Endometrium (tissue), 2 donors: Measurements from ENCODE around the gene MGRN1.

Experiments
- FAIRE-seq: peaks from 2 replicates; lab custom pipeline; 2012; peaks lifted over from hg19 to GRCh38; lab: Jason Lieb, UNC
- donor health status: control.
- donor health status: control.

The MGRN1 gene

GRCh38 chr16:4687946-4688673, 63.5 kb downstream of the MGRN1 start:
- no peak for FAIRE-seq

DNA sequence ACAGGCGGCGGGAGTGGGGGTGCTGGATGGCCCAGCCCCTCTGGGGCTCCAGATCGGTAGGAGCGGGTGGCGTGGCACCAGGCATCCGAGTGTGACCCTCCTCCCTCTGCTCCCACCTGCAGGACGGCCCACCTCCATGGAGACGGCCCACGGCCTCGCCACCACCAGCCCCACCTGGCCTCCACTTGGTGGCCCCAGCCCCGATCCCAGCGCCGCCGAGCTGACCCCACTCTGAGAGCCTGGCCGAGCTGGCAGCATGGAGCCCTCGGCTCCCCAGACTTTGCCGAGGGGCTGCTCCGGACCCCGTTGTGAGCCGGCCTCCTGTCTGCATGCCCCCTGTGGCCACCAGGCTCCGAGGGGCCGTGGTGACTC, 64.0 kb downstream of the MGRN1 start:
- no peak for FAIRE-seq

- FAIRE-seq = no peak
These were observed 64.6 kb downstream of the MGRN1 start for GRCh38 chr16:4689091-4689671.

DNA sequence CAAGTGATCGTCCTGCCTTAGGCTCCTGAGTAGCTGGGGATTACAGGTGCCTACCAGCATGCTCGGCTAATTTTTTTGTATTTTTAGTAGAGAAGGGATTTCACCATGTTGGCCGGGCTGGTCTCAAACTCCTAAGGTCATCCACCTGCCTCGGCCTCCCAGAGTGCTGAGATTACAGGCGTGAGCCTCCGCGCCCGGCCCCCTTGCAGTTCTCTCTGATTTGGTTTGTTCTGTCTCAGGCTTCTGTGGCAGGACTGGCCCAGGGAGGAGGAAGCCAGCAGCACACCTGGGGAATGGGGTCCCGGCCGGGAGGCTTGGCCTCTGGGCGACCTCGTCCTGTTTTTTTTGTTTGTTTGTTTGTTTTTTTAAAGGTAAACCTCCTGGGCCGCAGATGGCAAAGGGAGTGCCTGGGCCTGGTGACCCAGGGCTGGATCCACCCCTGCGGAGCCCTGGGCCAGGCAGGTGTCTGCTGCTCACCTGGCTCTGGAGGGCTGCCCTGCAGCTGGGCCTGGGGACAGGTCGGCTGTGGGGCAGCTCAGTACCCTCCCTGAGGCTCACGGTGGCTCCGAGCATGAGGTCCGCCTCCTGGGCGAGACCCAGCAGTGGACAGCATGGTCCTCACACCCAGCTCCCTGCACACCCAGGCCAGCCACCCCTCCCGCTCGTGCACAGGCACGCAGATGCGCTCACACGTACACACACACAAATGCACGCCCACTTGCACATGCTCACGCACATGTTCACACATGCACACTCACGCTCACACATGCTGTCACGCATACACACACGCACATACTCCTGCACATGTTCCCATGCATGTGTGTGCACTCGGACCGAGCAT, 65.5 kb downstream of the MGRN1 start:
- no peak for FAIRE-seq

GRCh38 chr16:4690946-4691665, 66.5 kb downstream of the MGRN1 start:
- FAIRE-seq = no peak

DNA sequence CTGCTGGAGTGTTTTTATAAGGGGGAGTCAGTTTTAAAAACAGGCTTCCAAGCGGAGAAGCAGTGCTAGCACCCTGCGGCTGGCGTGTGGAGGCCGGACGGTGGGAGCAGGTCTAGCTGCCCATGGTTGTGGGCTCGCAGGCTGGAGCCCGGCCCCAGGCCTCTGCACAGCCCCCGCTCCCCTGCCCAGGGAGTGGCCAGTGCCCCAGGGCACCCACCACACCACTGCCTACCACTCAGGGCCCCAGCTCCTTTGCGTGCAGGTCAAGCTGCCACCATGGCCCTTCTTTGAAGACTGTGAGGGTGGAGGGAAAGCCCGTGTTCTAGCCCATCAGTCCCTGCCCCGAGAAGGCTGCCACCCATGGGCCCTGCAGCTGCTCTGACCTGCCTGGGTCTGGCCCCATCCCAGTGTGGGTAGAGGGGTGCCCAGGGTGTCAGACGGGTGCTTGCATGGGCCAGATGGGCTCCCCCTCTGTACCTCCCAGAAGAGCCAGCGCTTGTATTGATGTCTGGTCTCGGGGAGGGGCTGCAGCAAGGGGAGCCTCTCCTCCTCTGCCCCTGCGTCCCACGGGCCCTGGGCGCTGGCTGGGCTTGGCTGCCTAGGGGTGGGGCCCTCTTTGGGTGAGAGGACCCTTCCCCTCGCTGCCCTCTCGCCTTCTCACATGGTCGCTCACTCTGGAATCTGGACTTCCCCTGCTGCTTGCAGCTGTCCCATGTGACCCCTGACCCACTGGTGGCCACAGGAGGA, 67.2 kb downstream of the MGRN1 start:
- no peak for FAIRE-seq

DNA sequence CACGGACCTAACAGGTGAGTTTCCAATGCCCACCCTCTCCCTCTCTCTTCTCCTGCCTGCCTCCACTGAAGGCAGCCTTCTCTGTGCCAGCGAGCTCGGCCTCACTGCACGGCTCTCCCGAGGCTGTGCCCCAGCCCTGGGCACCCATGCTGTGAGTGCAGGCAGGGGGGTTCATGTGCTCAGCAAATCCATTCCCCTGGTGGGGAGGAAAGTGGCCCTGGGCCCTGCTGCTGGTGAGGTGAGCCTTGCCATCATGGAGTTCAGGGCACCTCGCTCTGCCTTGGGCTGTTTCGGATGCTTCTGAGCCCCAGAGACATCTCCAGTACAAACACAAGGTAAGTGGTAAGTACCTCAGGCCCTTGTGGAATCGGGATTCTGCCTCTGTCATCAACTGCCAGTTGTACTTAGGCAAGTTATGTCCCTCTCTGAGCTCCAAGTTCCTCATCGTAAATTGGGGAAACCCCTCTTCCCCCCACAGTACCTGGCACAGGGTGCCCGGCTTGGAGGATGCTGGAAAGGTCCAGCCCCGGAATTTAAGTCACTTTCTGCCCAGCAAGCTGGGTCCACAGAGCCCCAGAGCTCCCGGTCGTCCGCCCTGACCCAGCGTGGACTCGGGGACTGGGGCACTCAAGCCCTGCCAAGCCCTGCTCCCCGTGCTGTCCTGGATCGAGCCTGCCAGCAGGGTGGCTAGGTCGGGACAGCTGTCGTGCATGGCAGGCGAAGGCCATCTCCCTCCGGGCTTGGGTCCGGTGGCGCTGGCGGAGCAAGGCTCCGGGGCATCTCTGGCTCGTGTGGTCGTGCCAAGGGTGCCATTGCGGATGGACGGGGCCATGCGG, 68.1 kb downstream of the MGRN1 start:
- FAIRE-seq = no peak

DNA sequence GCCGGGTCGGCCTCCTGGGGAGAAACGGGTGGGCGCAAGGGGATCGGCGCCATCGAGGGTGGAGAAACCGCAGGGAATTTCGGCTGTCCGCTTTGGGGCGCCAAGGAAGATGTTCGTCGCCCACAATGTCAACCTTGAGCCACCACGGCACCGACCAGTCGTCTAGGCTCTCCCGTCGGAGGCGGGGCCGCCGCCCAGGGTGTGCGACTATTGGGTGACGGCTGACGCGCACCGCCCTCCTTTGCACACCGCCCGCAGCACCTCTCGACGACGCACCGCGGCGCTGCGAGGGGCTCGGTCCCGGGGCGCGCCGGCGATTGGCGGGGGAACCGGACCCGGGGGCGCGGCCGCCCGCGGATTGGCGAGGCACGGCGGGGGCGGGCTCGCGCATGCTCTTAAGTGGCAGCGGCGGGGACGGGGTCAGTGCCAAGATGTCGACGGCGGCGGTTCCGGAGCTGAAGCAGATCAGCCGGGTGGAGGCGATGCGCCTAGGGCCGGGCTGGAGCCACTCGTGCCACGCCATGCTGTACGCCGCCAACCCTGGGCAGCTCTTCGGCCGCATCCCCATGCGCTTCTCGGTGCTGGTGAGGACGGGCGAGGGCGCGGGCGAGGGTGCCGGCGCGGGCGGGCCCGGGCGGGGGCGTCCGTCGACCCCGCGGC, 68.8 kb downstream of the MGRN1 start, which contains the start of gene NUDT16L1:
Gene NUDT16L1, plus strand, starts transcription at position 267 of the 660 bp plus-strand sequence. Its CDS starts 165 bp downstream, at position 432.
- no peak for FAIRE-seq

GRCh38 chr16:4693956-4694641, 69.5 kb downstream of the MGRN1 start:
- FAIRE-seq = no peak

DNA sequence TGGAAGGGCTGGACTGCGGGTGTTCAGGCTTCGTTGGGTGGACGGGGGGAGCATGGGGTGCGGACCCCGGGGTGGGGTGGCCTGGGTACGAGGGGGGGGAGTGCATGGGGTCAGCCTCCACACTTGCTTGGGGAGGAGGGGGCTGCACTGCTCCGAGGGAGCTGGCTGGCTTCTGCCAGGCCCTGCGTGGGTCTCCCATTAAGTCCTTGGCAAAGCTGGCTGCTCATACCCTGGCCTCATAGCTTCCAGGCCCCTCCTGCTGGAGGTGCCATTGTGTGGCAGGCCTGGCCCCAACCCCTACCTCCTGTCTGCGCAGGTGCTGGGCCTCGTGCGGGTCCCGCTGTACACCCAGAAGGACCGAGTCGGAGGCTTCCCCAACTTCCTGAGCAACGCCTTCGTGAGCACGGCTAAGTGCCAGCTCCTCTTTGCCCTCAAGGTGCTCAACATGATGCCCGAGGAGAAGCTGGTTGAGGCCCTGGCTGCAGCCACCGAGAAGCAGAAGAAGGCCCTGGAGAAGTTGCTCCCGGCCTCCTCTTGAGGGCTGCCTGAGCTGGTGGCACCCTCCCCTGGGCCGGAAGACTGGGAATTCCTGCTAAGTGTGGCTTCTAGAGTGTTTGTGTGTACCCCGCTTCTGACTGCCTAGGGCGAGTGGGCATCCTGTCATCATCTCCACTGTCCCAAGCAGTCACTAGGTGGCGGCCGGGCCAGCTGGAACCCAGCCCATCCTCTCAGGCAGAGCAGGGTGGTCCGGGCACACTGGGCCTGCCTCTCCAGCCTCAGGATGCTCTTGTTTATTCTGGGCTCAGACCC, 70.2 kb downstream of the MGRN1 start:
- no peak for FAIRE-seq

- FAIRE-seq = no peak
These were observed 71.0 kb downstream of the MGRN1 start for GRCh38 chr16:4695473-4696171.

GRCh38 chr16:4696172-4696904, 71.7 kb downstream of the MGRN1 start:
- no peak for FAIRE-seq

GRCh38 chr16:4696905-4697847, 72.5 kb downstream of the MGRN1 start:
- no peak for FAIRE-seq

DNA sequence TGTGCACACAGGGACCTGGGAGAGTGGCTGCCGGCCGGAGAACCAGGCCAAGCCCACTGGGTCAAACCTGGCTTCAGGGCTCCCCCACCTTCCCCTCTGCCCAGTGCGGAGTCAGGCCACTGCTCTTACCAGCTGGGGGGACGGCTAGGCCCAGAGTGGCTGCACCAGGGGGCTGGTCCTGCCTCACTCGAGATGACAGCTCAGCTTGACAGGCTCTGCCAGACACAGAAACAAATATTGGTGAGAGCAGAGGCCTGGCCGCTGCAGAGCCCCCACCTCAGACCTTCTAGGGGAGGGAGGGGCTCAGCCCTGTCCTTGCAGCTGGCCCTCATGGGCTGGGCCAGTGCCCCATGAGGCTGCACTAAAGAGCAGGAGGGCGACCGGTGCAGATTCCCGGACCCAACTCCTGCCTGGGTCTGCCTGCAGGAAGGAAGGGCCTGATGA, 73.2 kb downstream of the MGRN1 start:
- no peak for FAIRE-seq

DNA sequence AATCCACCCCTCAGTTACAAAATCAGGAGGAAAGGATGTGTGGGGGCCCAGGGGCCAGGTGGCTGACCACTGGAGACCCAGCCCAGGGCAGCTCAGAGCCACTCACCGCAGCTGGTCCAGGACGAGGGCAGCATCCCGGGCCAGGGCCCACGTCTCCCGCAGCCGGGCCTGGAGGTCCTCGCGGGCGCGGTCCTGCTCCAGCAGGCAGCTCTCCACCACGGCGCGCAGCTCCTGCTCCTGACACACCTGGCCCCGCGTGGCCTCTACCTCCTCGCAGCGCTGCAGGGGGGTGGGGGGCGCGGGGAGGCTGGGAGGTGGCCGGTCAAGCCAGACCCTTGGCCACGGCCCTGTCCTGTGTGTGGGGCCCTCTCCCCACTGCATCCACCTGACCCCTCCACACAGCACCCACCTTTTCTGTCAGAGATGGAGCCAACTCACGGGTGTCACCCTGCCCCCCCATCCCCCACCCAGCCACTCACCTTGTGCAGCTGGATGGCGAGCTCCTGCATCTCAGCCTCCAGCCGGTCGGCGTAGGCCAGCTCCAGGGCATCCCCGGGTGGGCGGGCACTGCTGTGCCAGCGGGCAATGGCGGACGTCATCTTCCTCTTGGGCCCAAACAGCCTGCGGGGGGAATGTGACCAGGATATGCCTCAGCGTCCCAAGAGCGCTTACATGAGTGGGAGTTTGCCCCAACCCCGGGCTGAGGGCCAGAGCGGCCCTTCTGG, 73.9 kb downstream of the MGRN1 start:
- FAIRE-seq = no peak
